HepG2 (cell line): ENCODE data around the gene C20orf204. TPM values are rescaled to one million over a fixed set of nuclear protein-coding genes. Genes with fewer than 3 reads are reported as not detected.
A peak's percentile ranks its signal among the peaks of the same experiment; 100 is the strongest.

Source experiments
- ARNT2 ChIP-seq: sonication (generic); formaldehyde crosslinking; IDR thresholded peaks from 2 replicates; pipeline ENCODE4 v1.8.0; 2022; ENCODE audit warnings: mild to moderate bottlenecking, low read depth, missing genetic modification reagents, moderate library complexity
- CSRNP1 ChIP-seq: sonication (generic); formaldehyde crosslinking; IDR thresholded peaks from 2 replicates; pipeline ENCODE4 v1.8.1; 2023; ENCODE audit warnings: mild to moderate bottlenecking, missing genetic modification reagents
- FIP1L1 ChIP-seq: fragments of 200-400 bp; formaldehyde crosslinking; IDR thresholded peaks from 2 replicates; pipeline ENCODE4 v1.6.1; 2018; ENCODE audit warnings: low read depth, mild to moderate bottlenecking, low read length, moderate library complexity, borderline replicate concordance; ENCODE audit not compliant: insufficient read depth
- GLI4 ChIP-seq: sonication (generic); formaldehyde crosslinking; IDR thresholded peaks from 2 replicates; pipeline ENCODE4 v1.5.1; 2020; ENCODE audit warnings: missing genetic modification reagents, mild to moderate bottlenecking, moderate library complexity, borderline replicate concordance
- HDAC1 ChIP-seq: sonication (generic); formaldehyde crosslinking; IDR thresholded peaks from 2 replicates; pipeline ENCODE4 v1.5.1; 2020; ENCODE audit warnings: mild to moderate bottlenecking, missing genetic modification reagents
- HIVEP1 ChIP-seq: sonication (generic); formaldehyde crosslinking; IDR thresholded peaks from 2 replicates; pipeline ENCODE4 v1.4.0; 2020; ENCODE audit warnings: mild to moderate bottlenecking, missing genetic modification reagents
- HMGA1 ChIP-seq: sonication (generic); formaldehyde crosslinking; conservative IDR thresholded peaks from 2 replicates; pipeline ENCODE4 v1.4.0; 2020; ENCODE audit warnings: missing genetic modification reagents
- HNRNPLL ChIP-seq: fragments of 200-400 bp; formaldehyde crosslinking; IDR thresholded peaks from 2 replicates; pipeline ENCODE4 v1.6.1; 2017; ENCODE audit warnings: mild to moderate bottlenecking, low read depth, low read length; ENCODE audit not compliant: poor library complexity, severe bottlenecking
- MEIS1 ChIP-seq: sonication (generic); formaldehyde crosslinking; IDR thresholded peaks from 2 replicates; pipeline ENCODE4 v1.9.0; 2021; ENCODE audit warnings: mild to moderate bottlenecking, missing genetic modification reagents, moderate library complexity, borderline replicate concordance
- SPEN ChIP-seq: sonication (generic); formaldehyde crosslinking; IDR thresholded peaks from 2 replicates; pipeline ENCODE4 v1.5.1; 2020; ENCODE audit warnings: low read depth, mild to moderate bottlenecking, missing genetic modification reagents
- ZFP90 ChIP-seq: sonication (generic); formaldehyde crosslinking; IDR thresholded peaks from 2 replicates; pipeline ENCODE4 v1.8.0; 2022; ENCODE audit warnings: missing genetic modification reagents, mild to moderate bottlenecking, inconsistent platforms, borderline replicate concordance
- ZMYM3 ChIP-seq: sonication (generic); formaldehyde crosslinking; IDR thresholded peaks from 2 replicates; pipeline ENCODE4 v1.5.1; 2020; ENCODE audit warnings: mild to moderate bottlenecking, missing genetic modification reagents
- ZNF318 ChIP-seq: sonication (generic); formaldehyde crosslinking; IDR thresholded peaks from 2 replicates; pipeline ENCODE4 v1.4.0; 2020; ENCODE audit warnings: mild to moderate bottlenecking, missing genetic modification reagents
- ZNF7 ChIP-seq: IDR thresholded peaks from 2 replicates; pipeline ENCODE4 v1.6.1; 2016; ENCODE audit warnings: missing biosample characterization, missing genetic modification reagents
- ZNF766 ChIP-seq: sonication (generic); formaldehyde crosslinking; IDR thresholded peaks from 2 replicates; pipeline ENCODE4 v1.5.0; 2020; ENCODE audit warnings: missing genetic modification reagents, borderline replicate concordance
- ZSCAN12 ChIP-seq: sonication (generic); formaldehyde crosslinking; IDR thresholded peaks from 2 replicates; pipeline ENCODE4 v1.9.0; 2021; ENCODE audit warnings: mild to moderate bottlenecking, missing genetic modification reagents
- ZSCAN25 ChIP-seq: sonication (generic); formaldehyde crosslinking; IDR thresholded peaks from 2 replicates; pipeline ENCODE4 v1.8.0; 2022; ENCODE audit warnings: mild to moderate bottlenecking, missing genetic modification reagents
- polyA plus RNA-seq, 8 experiments: library from polyadenylated mRNA; depleted of rRNA in 3 of 8; stranded (reverse) in 7 of 8; unstranded in 1 of 8; fragments of >200 nt; fragmentation: Illumina TruSeq in 4 of 8; extraction: Trizol in 4 of 8; gene quantifications; 2 replicates each; pipeline versions ENCODE4 v1.2.1 to v1.2.3, GENCODE V29; 2011 to 2016; ENCODE audit warnings: low read depth in 4 of 8, missing spikeins in 1 of 8, mixed read lengths in 1 of 8; ENCODE audit not compliant: insufficient read depth in 1 of 8
- total RNA-seq, 5 experiments: library from RNA; depleted of rRNA; stranded (reverse); fragments of >200 nt; fragmentation: Illumina TruSeq; extraction: Trizol; gene quantifications; 2 replicates each; pipeline ENCODE4 v1.2.3, GENCODE V29; 2016; ENCODE audit warnings: low read depth in 1 of 5
- TF ChIP-seq, protein P1 (sequence below): sonication (generic); formaldehyde crosslinking; IDR thresholded peaks from 2 replicates; pipeline ENCODE4 v1.5.0; 2020; ENCODE audit warnings: missing genetic modification reagents

The C20orf204 gene
- total and polyA plus RNA-seq, 2 of the 13 experiments (the other 11 are each of a cell fraction or from before 2014, with no cell fraction given): 22.1 to 80.0 TPM

DNA sequence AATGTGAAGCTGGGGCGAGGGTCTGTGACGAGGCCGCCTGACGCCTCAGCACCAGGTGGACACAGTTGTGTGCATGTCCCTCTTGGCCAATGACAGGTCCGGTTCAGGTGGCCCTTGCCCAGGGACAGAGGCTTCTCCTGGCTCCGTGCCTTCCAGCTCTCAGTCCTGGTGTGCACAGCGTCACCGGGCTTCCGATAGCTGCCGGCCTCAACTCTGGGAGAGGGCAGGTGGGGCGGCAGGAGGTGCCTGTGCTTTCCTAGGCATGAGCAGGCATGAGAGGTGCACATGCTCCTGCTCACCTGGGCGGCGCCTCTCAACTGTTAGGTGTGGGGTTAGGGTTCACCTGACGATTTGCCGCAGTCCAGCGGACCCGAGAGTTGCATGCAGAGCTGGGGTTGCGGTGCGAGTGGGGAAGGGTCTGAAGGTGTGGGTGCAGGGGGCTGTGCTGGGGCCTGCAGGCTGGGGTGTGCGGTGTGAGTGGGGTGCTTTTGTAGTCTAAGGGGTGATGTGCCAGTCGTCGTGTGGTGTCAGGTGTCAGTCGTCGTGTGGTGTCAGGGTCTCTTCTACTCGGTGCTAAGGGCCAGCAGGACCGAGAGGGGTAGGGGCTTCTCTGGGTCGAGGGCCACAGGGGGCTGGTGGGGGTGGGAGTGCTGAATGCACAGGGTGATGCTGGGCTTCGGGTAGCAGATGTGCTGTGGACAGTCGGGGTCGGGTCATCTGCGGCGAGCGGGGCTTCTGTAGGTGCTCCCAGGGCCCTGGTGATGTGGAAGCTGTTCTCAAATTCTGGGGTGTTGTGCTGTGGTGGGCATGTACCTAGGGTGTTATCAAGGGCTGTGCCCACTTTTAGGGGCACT is 17.2 kb downstream of the C20orf204 start (continued):
- 0 out of 2 replicates have a peak, but pooled peaks have one; percentile 22 for TF ChIP-seq ZNF766 (CRISPR knock-in tag)
- TF ChIP-seq HDAC1: no peak
- TF ChIP-seq FIP1L1: no peak
- TF ChIP-seq MEIS1 (CRISPR knock-in tag): no peak
- peak; percentile 61; the same call in 1 of the 2 replicates for TF ChIP-seq ZMYM3
- TF ChIP-seq GLI4 (CRISPR knock-in tag): no peak
- TF ChIP-seq CSRNP1 (CRISPR knock-in tag): peak; percentile 94
- no peak for TF ChIP-seq ZSCAN25 (CRISPR knock-in tag)
- peak; percentile 16; the same call in 1 of the 2 replicates for TF ChIP-seq ZFP90 (CRISPR knock-in tag)
- peak; percentile 26; the same call in 1 of the 2 replicates for TF ChIP-seq SPEN
- TF ChIP-seq ZSCAN12 (CRISPR knock-in tag): no peak; the same call in 1 of the 2 replicates
- TF ChIP-seq HIVEP1 (CRISPR knock-in tag): peak; percentile 56
- TF ChIP-seq HMGA1 (CRISPR knock-in tag): no peak
- TF ChIP-seq ZNF318: 0 out of 2 replicates have a peak, but pooled peaks have one; percentile 48
- TF ChIP-seq, protein P1, sequence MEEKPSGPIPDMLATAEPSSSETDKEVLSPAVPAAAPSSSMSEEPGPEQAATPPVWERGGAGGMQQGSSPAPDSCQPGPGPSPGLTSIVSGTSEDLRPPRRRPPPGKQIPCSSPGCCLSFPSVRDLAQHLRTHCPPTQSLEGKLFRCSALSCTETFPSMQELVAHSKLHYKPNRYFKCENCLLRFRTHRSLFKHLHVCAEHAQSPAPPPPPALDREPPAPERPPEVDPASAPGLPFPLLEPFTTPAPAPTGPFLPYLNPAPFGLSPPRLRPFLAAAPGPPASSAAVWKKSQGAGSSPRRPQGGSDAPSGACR (CRISPR knock-in tag): no peak; the same call in 1 of the 2 replicates
- no peak for TF ChIP-seq ZNF7 (CRISPR knock-in tag)
- TF ChIP-seq ARNT2: peak; percentile 63
- peak; percentile 12 for TF ChIP-seq HNRNPLL
